ENCODE measurements around the gene UBAC2.

UBAC2 gene

GRCh38 chr13:99353836-99354235 lies 153.2 kb downstream of the UBAC2 start:
- Histone ChIP-seq H3K4me1 (ENCODE audit: control insufficient read depth in 5 of 5, insufficient read depth in 5 of 5, low read length in 5 of 5) (peaks cover 3 to 30% (median 20%) of the 10 kb centered on the region in 5 donors), H3K27me3 (ENCODE audit: control insufficient read depth in 5 of 5, insufficient read depth in 4 of 5, low read length in 5 of 5) (no peaks in the 10 kb centered on the region), H3K9me3 (ENCODE audit: control insufficient read depth in 5 of 5, low read length in 5 of 5) (no peaks in the 10 kb centered on the region), H3K4me3 (ENCODE audit: low read depth in 1 of 5, low read length in 5 of 5) (no peak overlapping the region), H3K9ac (ENCODE audit: low read length in 5 of 5) (no peak overlapping the region), H3K36me3 (ENCODE audit: control insufficient read depth in 5 of 5, insufficient read depth in 5 of 5, low read length in 5 of 5) (peaks cover 0 to 30% (median 23%) of the 10 kb centered on the region in 5 donors), H3K27ac (ENCODE audit: low read depth, low read length) (no peak overlapping the region)

GRCh38 chr13:99354371-99354951 lies 153.8 kb downstream of the UBAC2 start:
- peaks cover 0 to 34% (median 20%) of the 10 kb centered on the region in 5 donors for H3K36me3 ChIP-seq (ENCODE audit: control insufficient read depth in 5 of 5, insufficient read depth in 5 of 5, low read length in 5 of 5)
- H3K4me1 ChIP-seq (ENCODE audit: control insufficient read depth in 5 of 5, insufficient read depth in 5 of 5, low read length in 5 of 5), result peaks cover 3 to 30% (median 20%) of the 10 kb centered on the region in 5 donors
- no peaks in the 10 kb centered on the region for H3K27me3 ChIP-seq (ENCODE audit: control insufficient read depth in 5 of 5, insufficient read depth in 4 of 5, low read length in 5 of 5)
- H3K27ac ChIP-seq (ENCODE audit: low read depth, low read length), result no peak overlapping the region
- H3K4me3 ChIP-seq (ENCODE audit: low read depth in 1 of 5, low read length in 5 of 5), result no peak overlapping the region
- H3K9me3 ChIP-seq (ENCODE audit: control insufficient read depth in 5 of 5, low read length in 5 of 5), result no peaks in the 10 kb centered on the region
- no peak overlapping the region for H3K9ac ChIP-seq (ENCODE audit: low read length in 5 of 5)

GRCh38 chr13:99355267-99356011 lies 154.8 kb downstream of the UBAC2 start:
- Histone ChIP-seq H3K27ac (ENCODE audit: low read depth, low read length) (peak overlapping the region; percentile 10), H3K36me3 (ENCODE audit: control insufficient read depth in 5 of 5, insufficient read depth in 5 of 5, low read length in 5 of 5) (peaks cover 0 to 41% (median 20%) of the 10 kb centered on the region in 5 donors), H3K4me3 (ENCODE audit: low read depth in 1 of 5, low read length in 5 of 5) (peak overlapping the region in 3 of 5 donors; percentile 54 to 57 (median 57)), H3K9ac (ENCODE audit: low read length in 5 of 5) (peak overlapping the region in 1 of 5 donors; percentile 30), H3K9me3 (ENCODE audit: control insufficient read depth in 5 of 5, low read length in 5 of 5) (no peaks in the 10 kb centered on the region), H3K27me3 (ENCODE audit: control insufficient read depth in 5 of 5, insufficient read depth in 4 of 5, low read length in 5 of 5) (no peaks in the 10 kb centered on the region), H3K4me1 (ENCODE audit: control insufficient read depth in 5 of 5, insufficient read depth in 5 of 5, low read length in 5 of 5) (peaks cover 3 to 30% (median 20%) of the 10 kb centered on the region in 5 donors)

GRCh38 chr13:99356012-99356261 lies 155.3 kb downstream of the UBAC2 start:
- Histone ChIP-seq H3K4me3 (ENCODE audit: low read depth in 1 of 5, low read length in 5 of 5) (peak overlapping the region; percentile 24 to 57 (median 54)), H3K36me3 (ENCODE audit: control insufficient read depth in 5 of 5, insufficient read depth in 5 of 5, low read length in 5 of 5) (peaks cover 0 to 43% (median 20%) of the 10 kb centered on the region in 5 donors), H3K9ac (ENCODE audit: low read length in 5 of 5) (peak overlapping the region in 2 of 5 donors; percentile 17 to 30)

GRCh38 chr13:99356262-99357091 lies 155.8 kb downstream of the UBAC2 start:
- Histone ChIP-seq H3K9me3 (ENCODE audit: control insufficient read depth in 5 of 5, low read length in 5 of 5) (no peaks in the 10 kb centered on the region), H3K4me3 (ENCODE audit: low read depth in 1 of 5, low read length in 5 of 5) (peak overlapping the region; percentile 24 to 57 (median 54)), H3K36me3 (ENCODE audit: control insufficient read depth in 5 of 5, insufficient read depth in 5 of 5, low read length in 5 of 5) (peaks cover 0 to 46% (median 20%) of the 10 kb centered on the region in 5 donors), H3K27ac (ENCODE audit: low read depth, low read length) (peak overlapping the region; percentile 10), H3K9ac (ENCODE audit: low read length in 5 of 5) (peak overlapping the region in 4 of 5 donors; percentile 4 to 30 (median 24)), H3K4me1 (ENCODE audit: control insufficient read depth in 5 of 5, insufficient read depth in 5 of 5, low read length in 5 of 5) (peaks cover 3 to 30% (median 20%) of the 10 kb centered on the region in 5 donors), H3K27me3 (ENCODE audit: control insufficient read depth in 5 of 5, insufficient read depth in 4 of 5, low read length in 5 of 5) (no peaks in the 10 kb centered on the region)

More at GRCh38 chr13:99356012-99356261, 155.3 kb downstream of the UBAC2 start:
- Histone ChIP-seq H3K9me3 (ENCODE audit: control insufficient read depth in 5 of 5, low read length in 5 of 5) (no peaks in the 10 kb centered on the region), H3K27me3 (ENCODE audit: control insufficient read depth in 5 of 5, insufficient read depth in 4 of 5, low read length in 5 of 5) (no peaks in the 10 kb centered on the region), H3K27ac (ENCODE audit: low read depth, low read length) (peak overlapping the region; percentile 10), H3K4me1 (ENCODE audit: control insufficient read depth in 5 of 5, insufficient read depth in 5 of 5, low read length in 5 of 5) (peaks cover 3 to 30% (median 20%) of the 10 kb centered on the region in 5 donors)

- peaks cover 3 to 30% (median 20%) of the 10 kb centered on the region in 5 donors for H3K4me1 ChIP-seq (ENCODE audit: control insufficient read depth in 5 of 5, insufficient read depth in 5 of 5, low read length in 5 of 5)
- H3K4me3 ChIP-seq (ENCODE audit: low read depth in 1 of 5, low read length in 5 of 5), result no peak overlapping the region
- no peak overlapping the region for H3K9ac ChIP-seq (ENCODE audit: low read length in 5 of 5)
Observed at GRCh38 chr13:99357131-99357596, 156.5 kb downstream of the UBAC2 start.

GRCh38 chr13:99357941-99358340 lies 157.3 kb downstream of the UBAC2 start:
- Histone ChIP-seq H3K9ac (ENCODE audit: low read length in 5 of 5) (no peak overlapping the region), H3K27me3 (ENCODE audit: control insufficient read depth in 5 of 5, insufficient read depth in 4 of 5, low read length in 5 of 5) (no peaks in the 10 kb centered on the region), H3K9me3 (ENCODE audit: control insufficient read depth in 5 of 5, low read length in 5 of 5) (no peaks in the 10 kb centered on the region), H3K4me3 (ENCODE audit: low read depth in 1 of 5, low read length in 5 of 5) (no peak overlapping the region), H3K27ac (ENCODE audit: low read depth, low read length) (no peak overlapping the region), H3K4me1 (ENCODE audit: control insufficient read depth in 5 of 5, insufficient read depth in 5 of 5, low read length in 5 of 5) (peaks cover 3 to 30% (median 20%) of the 10 kb centered on the region in 5 donors), H3K36me3 (ENCODE audit: control insufficient read depth in 5 of 5, insufficient read depth in 5 of 5, low read length in 5 of 5) (peaks cover 0 to 39% (median 13%) of the 10 kb centered on the region in 5 donors)

More at GRCh38 chr13:99357131-99357596, 156.5 kb downstream of the UBAC2 start:
- Histone ChIP-seq H3K27ac (ENCODE audit: low read depth, low read length) (peak overlapping the region; percentile 10), H3K36me3 (ENCODE audit: control insufficient read depth in 5 of 5, insufficient read depth in 5 of 5, low read length in 5 of 5) (peaks cover 0 to 45% (median 19%) of the 10 kb centered on the region in 5 donors), H3K9me3 (ENCODE audit: control insufficient read depth in 5 of 5, low read length in 5 of 5) (no peaks in the 10 kb centered on the region), H3K27me3 (ENCODE audit: control insufficient read depth in 5 of 5, insufficient read depth in 4 of 5, low read length in 5 of 5) (no peaks in the 10 kb centered on the region)

- peaks cover 3 to 27% (median 19%) of the 10 kb centered on the region in 5 donors for H3K4me1 ChIP-seq (ENCODE audit: control insufficient read depth in 5 of 5, insufficient read depth in 5 of 5, low read length in 5 of 5)
- H3K27ac ChIP-seq (ENCODE audit: low read depth, low read length), result no peak overlapping the region
- H3K4me3 ChIP-seq (ENCODE audit: low read depth in 1 of 5, low read length in 5 of 5), result no peak overlapping the region
- no peaks in the 10 kb centered on the region for H3K9me3 ChIP-seq (ENCODE audit: control insufficient read depth in 5 of 5, low read length in 5 of 5)
- no peak overlapping the region for H3K9ac ChIP-seq (ENCODE audit: low read length in 5 of 5)
- peaks cover 0 to 39% (median 13%) of the 10 kb centered on the region in 5 donors for H3K36me3 ChIP-seq (ENCODE audit: control insufficient read depth in 5 of 5, insufficient read depth in 5 of 5, low read length in 5 of 5)
- no peaks in the 10 kb centered on the region for H3K27me3 ChIP-seq (ENCODE audit: control insufficient read depth in 5 of 5, insufficient read depth in 4 of 5, low read length in 5 of 5)
Observed at GRCh38 chr13:99359528-99359927, 158.9 kb downstream of the UBAC2 start.

- no peak overlapping the region for H3K9ac ChIP-seq (ENCODE audit: low read length in 5 of 5)
- H3K4me3 ChIP-seq (ENCODE audit: low read depth in 1 of 5, low read length in 5 of 5), result no peak overlapping the region
- H3K4me1 ChIP-seq (ENCODE audit: control insufficient read depth in 5 of 5, insufficient read depth in 5 of 5, low read length in 5 of 5), result peaks cover 3 to 19% (median 15%) of the 10 kb centered on the region in 5 donors
- H3K36me3 ChIP-seq (ENCODE audit: control insufficient read depth in 5 of 5, insufficient read depth in 5 of 5, low read length in 5 of 5), result peaks cover 0 to 35% (median 8%) of the 10 kb centered on the region in 5 donors
- no peak overlapping the region for H3K27ac ChIP-seq (ENCODE audit: low read depth, low read length)
- no peaks in the 10 kb centered on the region for H3K9me3 ChIP-seq (ENCODE audit: control insufficient read depth in 5 of 5, low read length in 5 of 5)
- no peaks in the 10 kb centered on the region for H3K27me3 ChIP-seq (ENCODE audit: control insufficient read depth in 5 of 5, insufficient read depth in 4 of 5, low read length in 5 of 5)
Observed at GRCh38 chr13:99360696-99361095, 160.0 kb downstream of the UBAC2 start.
